ENCODE measurements around the gene RFFL.
A peak's percentile ranks its signal among the peaks of the same experiment; 100 is the strongest.

Gene RFFL

GRCh38 chr17:35087731-35088355, 24.3 kb upstream of the RFFL start:
- Mint-ChIP-seq H3K27me3 (no peaks in the 10 kb centered on the region), H3K36me3 (no peaks in the 10 kb centered on the region), H3K27ac (peak overlapping the region; percentile 93), H3K4me1 (ENCODE audit: low read depth) (peaks cover 59% of the 10 kb centered on the region), H3K4me3 (peak overlapping the region; percentile 93), H3K9me3 (ENCODE audit: low read depth) (no peaks in the 10 kb centered on the region)

GRCh38 chr17:35086931-35087573, 23.5 kb upstream of the RFFL start:
- Mint-ChIP-seq H3K27me3 (no peaks in the 10 kb centered on the region), H3K27ac (peak overlapping the region; percentile 93), H3K4me3 (peak overlapping the region; percentile 93), H3K36me3 (no peaks in the 10 kb centered on the region), H3K9me3 (ENCODE audit: low read depth) (no peaks in the 10 kb centered on the region), H3K4me1 (ENCODE audit: low read depth) (peaks cover 67% of the 10 kb centered on the region)

GRCh38 chr17:35086164-35086563, 22.7 kb upstream of the RFFL start:
- peaks cover 74% of the 10 kb centered on the region for H3K4me1 Mint-ChIP-seq (ENCODE audit: low read depth)
- no peak overlapping the region for H3K27ac Mint-ChIP-seq
- no peaks in the 10 kb centered on the region for H3K27me3 Mint-ChIP-seq
- no peak overlapping the region for H3K4me3 Mint-ChIP-seq
- H3K9me3 Mint-ChIP-seq (ENCODE audit: low read depth): no peaks in the 10 kb centered on the region
- H3K36me3 Mint-ChIP-seq: no peaks in the 10 kb centered on the region

GRCh38 chr17:35084987-35085386, 21.5 kb upstream of the RFFL start:
- no peaks in the 10 kb centered on the region for H3K36me3 Mint-ChIP-seq
- H3K4me3 Mint-ChIP-seq: no peak overlapping the region
- H3K27me3 Mint-ChIP-seq: no peaks in the 10 kb centered on the region
- peak overlapping the region; percentile 55 for H3K27ac Mint-ChIP-seq
- H3K4me1 Mint-ChIP-seq (ENCODE audit: low read depth): peaks cover 77% of the 10 kb centered on the region
- no peaks in the 10 kb centered on the region for H3K9me3 Mint-ChIP-seq (ENCODE audit: low read depth)

GRCh38 chr17:35083071-35083470, 19.6 kb upstream of the RFFL start:
- no peaks in the 10 kb centered on the region for H3K9me3 Mint-ChIP-seq (ENCODE audit: low read depth)
- H3K4me3 Mint-ChIP-seq: peak overlapping the region; percentile 38
- H3K4me1 Mint-ChIP-seq (ENCODE audit: low read depth): peaks cover 77% of the 10 kb centered on the region

GRCh38 chr17:35082073-35082657, 18.7 kb upstream of the RFFL start:
- H3K27me3 Mint-ChIP-seq: no peaks in the 10 kb centered on the region
- H3K9me3 Mint-ChIP-seq (ENCODE audit: low read depth): no peaks in the 10 kb centered on the region
- no peaks in the 10 kb centered on the region for H3K36me3 Mint-ChIP-seq
- peaks cover 76% of the 10 kb centered on the region for H3K4me1 Mint-ChIP-seq (ENCODE audit: low read depth)
- H3K4me3 Mint-ChIP-seq: peak overlapping the region; percentile 70
- peak overlapping the region; percentile 87 for H3K27ac Mint-ChIP-seq

More at GRCh38 chr17:35083071-35083470, 19.6 kb upstream of the RFFL start:
- Mint-ChIP-seq H3K27ac (peak overlapping the region; percentile 87), H3K36me3 (no peaks in the 10 kb centered on the region), H3K27me3 (no peaks in the 10 kb centered on the region)

GRCh38 chr17:35081638-35082037, 18.1 kb upstream of the RFFL start:
- Mint-ChIP-seq H3K36me3 (no peaks in the 10 kb centered on the region), H3K4me3 (peak overlapping the region; percentile 23), H3K4me1 (ENCODE audit: low read depth) (peaks cover 75% of the 10 kb centered on the region)

GRCh38 chr17:35080536-35080935, 17.0 kb upstream of the RFFL start:
- Mint-ChIP-seq H3K4me3 (no peak overlapping the region), H3K27ac (peak overlapping the region; percentile 59), H3K36me3 (no peaks in the 10 kb centered on the region), H3K4me1 (ENCODE audit: low read depth) (peaks cover 68% of the 10 kb centered on the region), H3K9me3 (ENCODE audit: low read depth) (no peaks in the 10 kb centered on the region), H3K27me3 (no peaks in the 10 kb centered on the region)

More at GRCh38 chr17:35081638-35082037, 18.1 kb upstream of the RFFL start:
- H3K27ac Mint-ChIP-seq: no peak overlapping the region
- H3K27me3 Mint-ChIP-seq: no peaks in the 10 kb centered on the region
- H3K9me3 Mint-ChIP-seq (ENCODE audit: low read depth): no peaks in the 10 kb centered on the region

GRCh38 chr17:35079547-35080423, 16.3 kb upstream of the RFFL start:
- H3K4me3 Mint-ChIP-seq: no peak overlapping the region
- H3K36me3 Mint-ChIP-seq: no peaks in the 10 kb centered on the region
- H3K9me3 Mint-ChIP-seq (ENCODE audit: low read depth): no peaks in the 10 kb centered on the region
- peak overlapping the region; percentile 10 for H3K27ac Mint-ChIP-seq
- no peaks in the 10 kb centered on the region for H3K27me3 Mint-ChIP-seq
- peaks cover 69% of the 10 kb centered on the region for H3K4me1 Mint-ChIP-seq (ENCODE audit: low read depth)

GRCh38 chr17:35076874-35077273, 13.4 kb upstream of the RFFL start:
- Mint-ChIP-seq H3K27me3 (no peaks in the 10 kb centered on the region), H3K4me3 (no peak overlapping the region), H3K27ac (no peak overlapping the region), H3K9me3 (ENCODE audit: low read depth) (no peaks in the 10 kb centered on the region), H3K4me1 (ENCODE audit: low read depth) (peaks cover 76% of the 10 kb centered on the region), H3K36me3 (peaks cover 2% of the 10 kb centered on the region)

GRCh38 chr17:35074711-35075707, 11.5 kb upstream of the RFFL start:
- Mint-ChIP-seq H3K4me3 (peak overlapping the region; percentile 56), H3K27ac (peak overlapping the region; percentile 89), H3K27me3 (no peaks in the 10 kb centered on the region), H3K36me3 (peaks cover 4% of the 10 kb centered on the region), H3K4me1 (ENCODE audit: low read depth) (peaks cover 65% of the 10 kb centered on the region), H3K9me3 (ENCODE audit: low read depth) (no peaks in the 10 kb centered on the region)

- H3K27me3 Mint-ChIP-seq: no peaks in the 10 kb centered on the region
- peaks cover 62% of the 10 kb centered on the region for H3K4me1 Mint-ChIP-seq (ENCODE audit: low read depth)
- no peaks in the 10 kb centered on the region for H3K9me3 Mint-ChIP-seq (ENCODE audit: low read depth)
- peak overlapping the region; percentile 89 for H3K27ac Mint-ChIP-seq
- H3K36me3 Mint-ChIP-seq: peaks cover 4% of the 10 kb centered on the region
- peak overlapping the region; percentile 56 for H3K4me3 Mint-ChIP-seq
Observed at GRCh38 chr17:35073991-35074627, 10.6 kb upstream of the RFFL start.

- Mint-ChIP-seq H3K4me1 (ENCODE audit: low read depth) (peaks cover 64% of the 10 kb centered on the region), H3K9me3 (ENCODE audit: low read depth) (no peaks in the 10 kb centered on the region), H3K27me3 (no peaks in the 10 kb centered on the region), H3K4me3 (peak overlapping the region; percentile 56), H3K36me3 (peaks cover 4% of the 10 kb centered on the region), H3K27ac (peak overlapping the region; percentile 89)
Observed at GRCh38 chr17:35073183-35073790, 9.8 kb upstream of the RFFL start.
